ENCODE data around the gene SLC35F2. TPM values are rescaled to one million over a fixed set of nuclear protein-coding genes. Genes with fewer than 3 reads are reported as not detected.

The SLC35F2 gene
- total RNA-seq, 1 donor from 2014 or later: 9.3 TPM

DNA sequence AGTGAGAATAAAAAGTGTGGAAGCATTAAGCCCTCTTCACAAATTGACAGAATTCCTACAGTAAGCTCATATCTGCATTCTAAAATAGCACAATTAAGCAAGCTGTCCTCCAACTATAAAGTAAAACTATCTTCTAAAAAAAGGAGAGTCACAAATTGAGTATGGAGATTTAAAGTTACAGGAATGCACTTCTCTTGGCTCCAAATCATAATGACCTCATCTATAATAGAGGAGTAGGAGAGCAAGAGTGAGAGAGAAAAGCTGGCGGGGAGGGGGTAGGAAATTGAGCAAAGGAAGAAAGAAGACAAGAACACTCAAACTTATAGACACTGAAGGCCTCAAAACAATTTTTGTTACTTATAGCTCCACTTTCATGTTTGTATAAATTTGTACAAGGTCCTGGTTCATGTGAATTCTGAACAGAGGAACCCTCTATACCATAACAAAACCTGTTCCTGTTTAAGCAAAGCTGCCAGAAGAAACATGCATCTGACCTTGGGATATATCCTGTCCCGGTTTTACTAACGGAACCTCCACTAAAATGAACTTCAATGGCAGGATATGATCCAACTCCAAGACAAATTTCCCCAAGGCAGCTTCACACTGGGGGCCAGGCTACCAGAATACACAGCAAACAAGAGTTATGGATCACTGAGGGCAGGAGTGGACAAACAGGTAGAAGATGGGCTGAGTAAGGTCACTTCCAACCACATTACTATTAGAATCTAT lies 37.2 kb downstream of the SLC35F2 start:
- Mint-ChIP-seq H3K27me3 (ENCODE audit: unreplicated experiment) (no peaks in the 10 kb centered on the region), H3K4me1 (ENCODE audit: unreplicated experiment) (peaks cover 32% of the 10 kb centered on the region), H3K4me3 (ENCODE audit: unreplicated experiment) (no peak overlapping the region), H3K36me3 (ENCODE audit: low read depth, unreplicated experiment) (no peaks in the 10 kb centered on the region), H3K9me3 (ENCODE audit: unreplicated experiment) (no peaks in the 10 kb centered on the region), H3K27ac (ENCODE audit: unreplicated experiment) (peak overlapping the region; percentile 96)
- TF ChIP-seq, protein P1, sequence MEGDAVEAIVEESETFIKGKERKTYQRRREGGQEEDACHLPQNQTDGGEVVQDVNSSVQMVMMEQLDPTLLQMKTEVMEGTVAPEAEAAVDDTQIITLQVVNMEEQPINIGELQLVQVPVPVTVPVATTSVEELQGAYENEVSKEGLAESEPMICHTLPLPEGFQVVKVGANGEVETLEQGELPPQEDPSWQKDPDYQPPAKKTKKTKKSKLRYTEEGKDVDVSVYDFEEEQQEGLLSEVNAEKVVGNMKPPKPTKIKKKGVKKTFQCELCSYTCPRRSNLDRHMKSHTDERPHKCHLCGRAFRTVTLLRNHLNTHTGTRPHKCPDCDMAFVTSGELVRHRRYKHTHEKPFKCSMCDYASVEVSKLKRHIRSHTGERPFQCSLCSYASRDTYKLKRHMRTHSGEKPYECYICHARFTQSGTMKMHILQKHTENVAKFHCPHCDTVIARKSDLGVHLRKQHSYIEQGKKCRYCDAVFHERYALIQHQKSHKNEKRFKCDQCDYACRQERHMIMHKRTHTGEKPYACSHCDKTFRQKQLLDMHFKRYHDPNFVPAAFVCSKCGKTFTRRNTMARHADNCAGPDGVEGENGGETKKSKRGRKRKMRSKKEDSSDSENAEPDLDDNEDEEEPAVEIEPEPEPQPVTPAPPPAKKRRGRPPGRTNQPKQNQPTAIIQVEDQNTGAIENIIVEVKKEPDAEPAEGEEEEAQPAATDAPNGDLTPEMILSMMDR (IDR thresholded peaks at IDR 0.05; ENCODE audit: unreplicated experiment): no peak
- DNase-seq (ENCODE audit: low spot score): peak; percentile 11

DNA sequence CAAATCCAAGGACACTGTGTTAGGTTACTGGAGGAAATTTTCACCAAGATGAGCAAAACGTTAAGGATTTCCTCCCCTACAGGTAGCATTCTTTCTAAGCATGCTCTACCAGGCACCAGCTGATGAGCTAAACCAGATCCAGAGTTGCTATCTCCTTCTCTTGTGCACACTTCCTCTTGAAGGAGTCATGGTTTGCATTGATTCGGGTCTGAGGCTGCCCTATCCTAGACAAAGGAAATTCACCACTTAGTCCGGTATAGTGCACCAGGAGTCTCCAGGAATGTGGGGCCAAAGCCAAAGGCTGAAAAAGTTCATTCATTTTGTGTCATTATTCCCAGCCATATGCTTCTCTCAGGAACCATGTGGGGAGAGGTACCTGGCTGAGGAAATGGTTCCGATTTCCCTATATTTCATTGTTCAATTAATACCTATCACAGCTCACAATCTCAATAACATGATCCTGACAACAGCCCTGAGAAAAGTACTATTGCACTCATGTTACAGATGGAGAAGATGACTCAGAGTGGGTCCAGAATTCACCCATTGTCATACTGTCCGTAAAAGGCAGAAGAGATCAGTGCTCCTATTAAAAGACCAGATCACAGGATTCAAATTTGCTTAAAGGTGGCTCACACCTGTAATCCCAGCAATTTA lies 39.1 kb downstream of the SLC35F2 start:
- no peaks in the 10 kb centered on the region for H3K36me3 Mint-ChIP-seq (ENCODE audit: low read depth, unreplicated experiment)
- TF ChIP-seq, protein P1 (IDR thresholded peaks at IDR 0.05; ENCODE audit: unreplicated experiment): no peak
- H3K9me3 Mint-ChIP-seq (ENCODE audit: unreplicated experiment): no peaks in the 10 kb centered on the region
- no peaks in the 10 kb centered on the region for H3K27me3 Mint-ChIP-seq (ENCODE audit: unreplicated experiment)
- no peak overlapping the region for H3K27ac Mint-ChIP-seq (ENCODE audit: unreplicated experiment)
- H3K4me1 Mint-ChIP-seq (ENCODE audit: unreplicated experiment): peaks cover 30% of the 10 kb centered on the region
- no peak for DNase-seq (ENCODE audit: low spot score)
- H3K4me3 Mint-ChIP-seq (ENCODE audit: unreplicated experiment): no peak overlapping the region

DNA sequence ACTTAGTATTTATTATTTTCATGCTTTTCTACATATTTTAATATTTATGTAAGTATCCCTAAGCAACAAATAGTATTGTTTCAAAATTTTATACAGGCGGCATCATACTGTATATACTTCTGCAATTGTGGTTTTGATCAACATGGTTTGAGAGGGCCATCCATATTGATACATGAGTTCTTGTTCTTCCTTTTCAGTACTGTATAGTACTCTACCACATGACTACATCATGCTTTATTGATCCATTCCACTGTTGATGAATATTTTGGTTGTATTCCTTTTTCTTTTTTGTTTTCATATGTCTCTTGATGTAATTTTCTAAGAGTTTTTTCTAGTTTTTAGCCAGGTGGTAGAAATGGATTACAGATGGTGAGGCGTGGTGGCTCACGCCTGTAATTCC lies 40.1 kb downstream of the SLC35F2 start:
- Mint-ChIP-seq H3K4me3 (ENCODE audit: unreplicated experiment) (no peak overlapping the region), H3K27me3 (ENCODE audit: unreplicated experiment) (no peaks in the 10 kb centered on the region), H3K27ac (ENCODE audit: unreplicated experiment) (no peak overlapping the region), H3K36me3 (ENCODE audit: low read depth, unreplicated experiment) (no peaks in the 10 kb centered on the region), H3K9me3 (ENCODE audit: unreplicated experiment) (no peaks in the 10 kb centered on the region), H3K4me1 (ENCODE audit: unreplicated experiment) (peaks cover 27% of the 10 kb centered on the region)
- DNase-seq (ENCODE audit: low spot score): no peak
- TF ChIP-seq, protein P1 (IDR thresholded peaks at IDR 0.05; ENCODE audit: unreplicated experiment): no peak

- Mint-ChIP-seq H3K27me3 (ENCODE audit: unreplicated experiment) (no peaks in the 10 kb centered on the region), H3K36me3 (ENCODE audit: low read depth, unreplicated experiment) (no peaks in the 10 kb centered on the region), H3K27ac (ENCODE audit: unreplicated experiment) (no peak overlapping the region), H3K4me3 (ENCODE audit: unreplicated experiment) (no peak overlapping the region), H3K4me1 (ENCODE audit: unreplicated experiment) (peaks cover 14% of the 10 kb centered on the region), H3K9me3 (ENCODE audit: unreplicated experiment) (no peaks in the 10 kb centered on the region)
- TF ChIP-seq, protein P1 (IDR thresholded peaks at IDR 0.05; ENCODE audit: unreplicated experiment): no peak
- no peak for DNase-seq (ENCODE audit: low spot score)
Observed at GRCh38 chr11:107816028-107816427, 42.6 kb downstream of the SLC35F2 start.

GRCh38 chr11:107810875-107811274 lies 47.7 kb downstream of the SLC35F2 start:
- Mint-ChIP-seq H3K27ac (ENCODE audit: unreplicated experiment) (no peak overlapping the region), H3K36me3 (ENCODE audit: low read depth, unreplicated experiment) (no peaks in the 10 kb centered on the region), H3K9me3 (ENCODE audit: unreplicated experiment) (no peaks in the 10 kb centered on the region), H3K27me3 (ENCODE audit: unreplicated experiment) (no peaks in the 10 kb centered on the region), H3K4me3 (ENCODE audit: unreplicated experiment) (no peak overlapping the region), H3K4me1 (ENCODE audit: unreplicated experiment) (no peaks in the 10 kb centered on the region)
- TF ChIP-seq, protein P1 (IDR thresholded peaks at IDR 0.05; ENCODE audit: unreplicated experiment): no peak
- no peak for DNase-seq (ENCODE audit: low spot score)

Data from endothelial cell (in vitro differentiated cells).